Hepatocyte (in vitro differentiated cells): ENCODE measurements around the gene CLEC3B.

Source experiments
- EZH2 ChIP-seq: fragments of 200-600 bp; sonication (generic); IDR thresholded peaks from 2 replicates; pipeline ENCODE4 v1.6.1; 2016; ENCODE audit warnings: antibody characterized with exemption, mild to moderate bottlenecking, borderline replicate concordance
- EZH2phosphoT487 ChIP-seq: fragments of 200-600 bp; sonication (generic); IDR thresholded peaks from one replicate; pipeline ENCODE4 v1.6.1; 2018; ENCODE audit warnings: antibody characterized with exemption, mild to moderate bottlenecking, low read depth, moderate library complexity; ENCODE audit not compliant: unreplicated experiment, severe bottlenecking
- TF ChIP-seq, protein P1 (sequence below): fragments of 200-600 bp; sonication (generic); IDR thresholded peaks from 2 replicates; pipeline ENCODE4 v1.5.1; 2016; ENCODE audit warnings: antibody characterized with exemption, mild to moderate bottlenecking; ENCODE audit not compliant: poor library complexity

DNA sequence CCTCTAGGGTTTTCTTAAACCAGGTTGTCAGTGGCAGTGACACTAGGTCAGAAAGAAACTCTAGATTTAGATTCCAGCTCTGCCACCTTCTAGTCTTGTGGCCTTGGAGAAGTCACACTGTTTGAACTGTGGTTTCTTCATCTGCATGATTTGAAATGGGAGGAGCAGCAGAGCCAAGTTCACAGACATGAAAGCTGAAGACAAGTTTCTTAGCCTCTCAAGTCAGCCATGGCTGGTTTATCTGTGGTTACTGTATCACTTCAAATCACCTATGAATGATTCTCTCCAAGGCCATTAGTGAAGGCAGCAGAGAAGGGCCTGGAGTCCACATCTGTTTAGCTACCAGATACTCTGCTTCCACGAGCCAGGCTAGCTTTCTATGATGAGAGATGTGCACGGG lies 15.6 kb downstream of the CLEC3B start:
- TF ChIP-seq, protein P1, sequence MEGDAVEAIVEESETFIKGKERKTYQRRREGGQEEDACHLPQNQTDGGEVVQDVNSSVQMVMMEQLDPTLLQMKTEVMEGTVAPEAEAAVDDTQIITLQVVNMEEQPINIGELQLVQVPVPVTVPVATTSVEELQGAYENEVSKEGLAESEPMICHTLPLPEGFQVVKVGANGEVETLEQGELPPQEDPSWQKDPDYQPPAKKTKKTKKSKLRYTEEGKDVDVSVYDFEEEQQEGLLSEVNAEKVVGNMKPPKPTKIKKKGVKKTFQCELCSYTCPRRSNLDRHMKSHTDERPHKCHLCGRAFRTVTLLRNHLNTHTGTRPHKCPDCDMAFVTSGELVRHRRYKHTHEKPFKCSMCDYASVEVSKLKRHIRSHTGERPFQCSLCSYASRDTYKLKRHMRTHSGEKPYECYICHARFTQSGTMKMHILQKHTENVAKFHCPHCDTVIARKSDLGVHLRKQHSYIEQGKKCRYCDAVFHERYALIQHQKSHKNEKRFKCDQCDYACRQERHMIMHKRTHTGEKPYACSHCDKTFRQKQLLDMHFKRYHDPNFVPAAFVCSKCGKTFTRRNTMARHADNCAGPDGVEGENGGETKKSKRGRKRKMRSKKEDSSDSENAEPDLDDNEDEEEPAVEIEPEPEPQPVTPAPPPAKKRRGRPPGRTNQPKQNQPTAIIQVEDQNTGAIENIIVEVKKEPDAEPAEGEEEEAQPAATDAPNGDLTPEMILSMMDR: no peak
- TF ChIP-seq EZH2: no peak
- no peak for TF ChIP-seq EZH2phosphoT487
